ENCODE data around the gene BID. TPM values are rescaled to one million over a fixed set of nuclear protein-coding genes. Genes with fewer than 3 reads are reported as not detected.

BID gene
- total RNA-seq, 1 experiment from 2014 or later, result 66.7 TPM

DNA sequence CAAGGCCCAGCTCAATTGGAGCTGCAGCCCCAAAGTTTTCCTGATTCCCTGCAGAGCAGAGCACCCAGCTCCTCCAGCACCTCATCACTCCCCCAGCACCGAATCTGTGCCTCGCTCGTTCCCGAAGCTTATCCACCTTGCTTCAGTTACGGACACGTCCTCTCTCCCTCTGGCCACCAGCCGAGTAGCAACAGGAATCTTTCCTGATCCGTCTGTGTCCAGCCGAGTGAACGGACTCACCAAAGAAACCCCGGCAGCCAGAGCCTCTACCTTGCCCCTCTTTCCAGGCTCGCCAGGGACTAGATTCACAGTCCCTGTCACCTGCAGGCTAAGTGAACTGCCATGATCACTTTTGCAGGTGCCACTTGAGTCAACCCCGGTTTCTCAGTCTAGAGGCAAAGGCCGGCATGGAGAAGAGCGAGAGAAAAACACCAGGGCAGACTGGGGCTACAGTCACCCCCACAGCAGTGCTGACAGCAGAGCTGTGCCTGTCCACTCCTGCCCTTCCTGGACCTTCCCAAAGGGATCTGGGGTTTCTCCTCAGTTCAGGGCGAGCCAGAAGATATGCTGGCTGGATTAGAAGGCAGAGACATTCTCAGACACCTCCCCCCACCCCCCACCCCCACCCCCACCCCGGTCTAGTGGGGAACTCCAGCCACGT, 32.3 kb downstream of the BID start:
- POLR2A ChIA-PET, result no interaction called here
- H3K9me3 ChIP-seq (ENCODE audit: control insufficient read depth, insufficient read depth, low read depth, low read length), result no peaks in the 10 kb centered on the region
- ATAC-seq (no peak), DNase-seq (ENCODE audit: low read depth, low spot score) (no peak)
- no peak overlapping the region for H3K4me3 ChIP-seq (ENCODE audit: low read depth in 2 of 2, low read length in 2 of 2)
- CTCF ChIA-PET, result interaction anchor here (0.6 to 1.8 kb wide), 7 partner anchors 11 to 334 kb away, joined by 3 to 15 read pairs (median 7); no protein-coding TSS in a partner anchor
- no peaks in the 10 kb centered on the region for H3K36me3 ChIP-seq (ENCODE audit: control insufficient read depth, insufficient read depth, low read length)
- TF ChIP-seq TCF7L2 (IDR thresholded peaks at IDR 0.05; ENCODE audit: low read depth, low read length), result no peak
- TF ChIP-seq REST (IDR thresholded peaks at IDR 0.05; ENCODE audit: insufficient read depth in 1 of 2, low read depth in 2 of 2, low read length in 1 of 2), result no peak
- no peak for TF ChIP-seq CTCF (IDR thresholded peaks at IDR 0.05)
- no peak for TF ChIP-seq SIN3A (IDR thresholded peaks at IDR 0.05; ENCODE audit: borderline replicate concordance, insufficient read depth, low read depth, low read length)
- TF ChIP-seq POLR2AphosphoS5 (IDR thresholded peaks at IDR 0.05; ENCODE audit: low read depth, low read length), result no peak
- in situ Hi-C loops (cut with HindIII; ENCODE audit: low pct_unique_long_range_greater_than_20kb, low sequenced_read_pairs), result no loop called here
- BruUV-seq (replicated peaks), result no TSS peak
- H3K4me1 ChIP-seq (ENCODE audit: control insufficient read depth, insufficient read depth, low read length), result peaks cover 32% of the 10 kb centered on the region
- no peaks in the 10 kb centered on the region for H3K27me3 ChIP-seq (ENCODE audit: control insufficient read depth, insufficient read depth, low read length)
- no peak overlapping the region for H3K27ac ChIP-seq (ENCODE audit: low read length)
- intact Hi-C loops (cut with micrococcal nuclease; ENCODE audit: unreplicated experiment), result loop anchor here (5.0 kb wide), 1 partner anchor 40 kb away; no protein-coding TSS in a partner anchor

GRCh38 chr22:17739196-17739975, 34.9 kb downstream of the BID start:
- no peak for TF ChIP-seq SIN3A (IDR thresholded peaks at IDR 0.05; ENCODE audit: borderline replicate concordance, insufficient read depth, low read depth, low read length)
- TF ChIP-seq REST (IDR thresholded peaks at IDR 0.05; ENCODE audit: insufficient read depth in 1 of 2, low read depth in 2 of 2, low read length in 1 of 2), result no peak
- TF ChIP-seq TCF7L2 (IDR thresholded peaks at IDR 0.05; ENCODE audit: low read depth, low read length), result no peak
- TF ChIP-seq CTCF (IDR thresholded peaks at IDR 0.05), result no peak
- Histone ChIP-seq H3K4me3 (ENCODE audit: low read depth in 2 of 2, low read length in 2 of 2) (no peak overlapping the region), H3K27me3 (ENCODE audit: control insufficient read depth, insufficient read depth, low read length) (no peaks in the 10 kb centered on the region), H3K9me3 (ENCODE audit: control insufficient read depth, insufficient read depth, low read depth, low read length) (no peaks in the 10 kb centered on the region), H3K4me1 (ENCODE audit: control insufficient read depth, insufficient read depth, low read length) (peaks cover 18% of the 10 kb centered on the region), H3K27ac (ENCODE audit: low read length) (no peak overlapping the region), H3K36me3 (ENCODE audit: control insufficient read depth, insufficient read depth, low read length) (peaks cover 7% of the 10 kb centered on the region; the same call in 1 of the 2 replicates)
- no peak for DNase-seq (ENCODE audit: low read depth, low spot score)
- intact Hi-C loops (cut with micrococcal nuclease; ENCODE audit: unreplicated experiment) (no loop called here), in situ Hi-C loops (cut with HindIII; ENCODE audit: low pct_unique_long_range_greater_than_20kb, low sequenced_read_pairs) (no loop called here)
- no peak for ATAC-seq
- POLR2A ChIA-PET, result interaction anchor here (0.5 kb wide), 1 partner anchor 260 kb away, joined by 8 read pairs; no protein-coding TSS in a partner anchor
- CTCF ChIA-PET, result no interaction called here
- BruUV-seq (replicated peaks), result no TSS peak
